ENCODE measurements around the gene MCCC1. TPM values are rescaled to one million over a fixed set of nuclear protein-coding genes. Genes with fewer than 3 reads are reported as not detected.

The MCCC1 gene
- total RNA-seq, 2 experiments from 2014 or later, result 24.0 to 25.1 TPM

DNA sequence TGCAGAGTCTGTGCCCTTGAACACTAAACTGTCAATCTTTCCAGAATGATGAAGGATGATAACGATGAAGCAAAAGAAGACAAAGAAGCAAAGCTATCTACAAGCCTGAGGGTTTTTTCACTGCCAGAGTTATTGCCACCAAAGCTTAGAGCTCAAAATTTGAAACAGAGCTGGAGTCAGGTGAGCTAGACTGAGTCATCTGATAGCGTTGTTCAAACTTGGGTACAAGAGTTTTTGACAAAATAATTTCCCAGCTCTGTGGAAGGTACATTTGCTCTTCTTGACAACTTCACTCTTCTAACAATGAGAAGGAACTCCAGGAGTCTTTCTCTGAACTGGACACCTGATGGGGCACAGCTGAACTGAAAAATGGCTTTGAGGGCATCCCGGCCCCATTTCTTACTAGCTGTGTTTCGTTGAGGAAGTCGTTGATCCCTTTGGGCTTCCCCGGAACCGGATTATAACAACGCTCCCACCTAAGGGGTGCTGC lies 715 bp downstream of the MCCC1 start:
- peak overlapping the region; percentile 90 for H3K27ac Mint-ChIP-seq
- H3K27me3 Mint-ChIP-seq, result no peaks in the 10 kb centered on the region
- no peaks in the 10 kb centered on the region for H3K9me3 Mint-ChIP-seq
- ChIA-PET POLR2A (interaction anchor here (0.8 kb wide), 1 partner anchor 385 kb away, joined by 4 read pairs; no protein-coding TSS in a partner anchor), CTCF (interaction anchor here (1.0 to 1.4 kb wide), 2 partner anchors 13 to 21 kb away, joined by 3 to 7 read pairs; no protein-coding TSS in a partner anchor)
- DNase-seq, result no peak
- H3K4me3 Mint-ChIP-seq, result peak overlapping the region; percentile 99
- peaks cover 12% of the 10 kb centered on the region for H3K36me3 Mint-ChIP-seq (ENCODE audit: low read depth)
- peaks cover 34% of the 10 kb centered on the region for H3K4me1 Mint-ChIP-seq

DNA sequence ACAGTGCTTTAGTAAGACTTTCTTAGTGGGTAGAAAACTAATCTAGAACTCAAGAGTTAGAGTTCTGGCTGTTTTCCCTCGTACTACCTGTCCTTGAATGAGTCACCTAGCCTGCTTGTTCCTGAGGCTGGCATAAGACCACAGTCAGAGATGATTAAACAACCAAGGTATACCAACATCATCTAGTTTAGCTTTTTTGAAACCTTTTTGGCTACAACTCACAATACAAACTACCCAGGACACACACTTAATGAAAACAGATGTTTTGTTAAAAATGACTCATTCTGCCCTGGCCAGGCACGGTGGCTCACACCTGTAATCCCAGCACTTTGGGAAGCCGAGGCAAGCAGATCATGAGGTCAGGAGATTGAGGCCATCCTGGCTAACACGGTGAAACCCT lies 4.6 kb downstream of the MCCC1 start:
- H3K4me3 Mint-ChIP-seq, result no peak overlapping the region
- H3K4me1 Mint-ChIP-seq, result peaks cover 26% of the 10 kb centered on the region
- no peak for DNase-seq
- H3K36me3 Mint-ChIP-seq (ENCODE audit: low read depth), result peaks cover 27% of the 10 kb centered on the region
- H3K9me3 Mint-ChIP-seq, result no peaks in the 10 kb centered on the region
- POLR2A ChIA-PET, result no interaction called here
- H3K27ac Mint-ChIP-seq, result no peak overlapping the region
- CTCF ChIA-PET, result no interaction called here
- no peaks in the 10 kb centered on the region for H3K27me3 Mint-ChIP-seq

DNA sequence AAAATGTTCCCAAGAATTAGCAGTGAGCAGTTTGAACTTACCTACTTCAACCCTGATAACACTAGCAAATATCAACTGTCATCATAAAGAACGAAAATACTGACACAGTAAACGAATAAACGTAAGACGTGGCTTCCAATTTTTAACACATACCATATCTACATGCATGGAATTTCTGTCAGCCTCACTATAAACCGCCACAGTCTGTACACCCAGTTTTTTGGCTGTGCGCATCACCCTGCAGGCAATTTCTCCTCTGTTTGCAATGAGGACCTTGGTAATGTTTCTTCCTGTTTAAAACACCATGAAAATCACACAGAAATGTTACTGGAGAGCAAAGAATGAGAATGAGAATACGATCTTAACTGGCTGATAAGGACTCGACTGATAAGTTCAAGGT lies 7.0 kb downstream of the MCCC1 start:
- POLR2A ChIA-PET, result no interaction called here
- no peak for DNase-seq
- CTCF ChIA-PET, result interaction anchor here (1.1 kb wide), 1 partner anchor 10 kb away, joined by 3 read pairs; no protein-coding TSS in a partner anchor
- H3K27me3 Mint-ChIP-seq, result no peaks in the 10 kb centered on the region
- peaks cover 10% of the 10 kb centered on the region for H3K4me1 Mint-ChIP-seq
- H3K36me3 Mint-ChIP-seq (ENCODE audit: low read depth), result peaks cover 31% of the 10 kb centered on the region
- H3K27ac Mint-ChIP-seq, result no peak overlapping the region
- no peak overlapping the region for H3K4me3 Mint-ChIP-seq
- no peaks in the 10 kb centered on the region for H3K9me3 Mint-ChIP-seq

- POLR2A ChIA-PET, result no interaction called here
- Mint-ChIP-seq H3K4me1 (peaks cover 3% of the 10 kb centered on the region), H3K4me3 (no peak overlapping the region), H3K27ac (no peak overlapping the region), H3K36me3 (ENCODE audit: low read depth) (peaks cover 43% of the 10 kb centered on the region), H3K9me3 (no peaks in the 10 kb centered on the region), H3K27me3 (no peaks in the 10 kb centered on the region)
- DNase-seq, result no peak
- CTCF ChIA-PET, result interaction anchor here (0.6 kb wide), 1 partner anchor 65 kb away, joined by 4 read pairs; no protein-coding TSS in a partner anchor
Measured at GRCh38 chr3:183087184-183087583, 12.1 kb downstream of the MCCC1 start.

DNA sequence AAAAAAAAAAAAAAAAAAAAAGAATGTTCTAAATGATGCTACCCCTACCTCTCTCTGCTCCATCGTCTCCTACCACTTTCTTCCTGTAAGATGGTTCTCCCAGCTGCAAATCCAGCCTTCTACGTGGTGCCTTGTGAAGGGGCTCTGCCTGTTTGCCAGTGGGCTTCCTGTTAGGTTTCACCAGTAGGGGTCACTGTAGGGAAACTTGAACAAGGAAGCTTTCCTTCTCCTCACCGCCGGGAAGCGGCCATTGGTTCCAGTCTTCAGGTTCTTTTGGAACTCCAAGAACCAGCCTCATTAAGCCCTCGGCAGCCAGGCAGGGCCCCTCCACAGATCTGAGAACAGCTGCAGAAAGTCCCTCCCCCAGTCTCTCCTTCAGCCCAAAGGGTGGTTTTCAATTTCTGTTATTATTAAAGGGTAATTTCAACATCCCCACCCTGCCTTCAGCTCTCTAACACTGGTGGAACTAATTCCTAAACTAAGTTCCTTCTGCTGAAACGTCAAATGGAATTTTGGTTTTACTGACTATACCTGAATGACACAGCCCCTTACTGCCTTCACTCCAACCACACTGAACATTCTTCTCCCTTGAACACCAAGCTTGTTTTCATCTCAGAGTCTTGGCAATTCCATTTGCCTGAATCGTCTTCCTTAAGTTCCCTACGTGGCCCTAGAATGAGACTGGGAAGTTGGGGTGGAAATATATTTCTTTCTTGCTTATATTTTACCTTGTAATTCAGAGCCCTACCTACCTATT lies 13.5 kb downstream of the MCCC1 start:
- no peak overlapping the region for H3K4me3 Mint-ChIP-seq

DNA sequence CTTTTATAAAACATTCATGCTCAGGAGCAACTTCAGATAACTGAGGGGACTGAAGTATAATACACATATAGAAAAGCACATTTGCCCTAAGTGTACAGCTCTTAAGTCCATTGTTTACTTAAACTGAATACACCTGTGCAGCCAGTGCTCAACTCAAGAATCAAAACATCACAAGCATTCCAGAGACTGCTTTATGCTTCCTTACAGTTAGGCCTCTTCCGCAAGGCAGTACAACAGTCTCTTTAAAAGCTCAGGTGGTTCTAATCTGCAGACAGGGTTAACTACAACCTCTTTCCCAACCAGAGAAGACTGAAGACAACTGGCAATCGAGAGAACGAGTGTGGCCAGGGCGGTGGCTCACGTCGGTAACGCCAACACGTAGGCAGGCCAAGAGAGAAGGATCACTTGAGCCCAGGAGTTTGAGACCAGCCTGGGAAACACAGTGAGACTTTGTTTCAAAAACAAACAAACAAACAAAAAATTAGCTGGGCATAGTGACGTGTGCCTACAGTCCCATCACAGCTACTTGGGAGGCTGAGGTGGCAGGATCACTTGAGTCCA lies 16.9 kb downstream of the MCCC1 start:
- Mint-ChIP-seq H3K4me3 (no peak overlapping the region), H3K36me3 (ENCODE audit: low read depth) (peaks cover 69% of the 10 kb centered on the region), H3K4me1 (peaks cover 3% of the 10 kb centered on the region), H3K27ac (no peak overlapping the region), H3K9me3 (peaks cover 20% of the 10 kb centered on the region), H3K27me3 (no peaks in the 10 kb centered on the region)
- CTCF ChIA-PET, result interaction anchor here (0.8 to 1.5 kb wide), 4 partner anchors 9 to 168 kb away, joined by 3 to 4 read pairs (median 3); no protein-coding TSS in a partner anchor
- DNase-seq, result no peak
- POLR2A ChIA-PET, result no interaction called here

More for the DNA sequence above, 13.5 kb downstream of the MCCC1 start:
- ChIA-PET CTCF (interaction anchor here (0.6 to 1.7 kb wide), 7 partner anchors 10 to 366 kb away, joined by 3 to 7 read pairs (median 3); partner anchors contain the start of gene MCCC1), POLR2A (no interaction called here)
- no peaks in the 10 kb centered on the region for H3K27me3 Mint-ChIP-seq
- H3K36me3 Mint-ChIP-seq (ENCODE audit: low read depth), result peaks cover 48% of the 10 kb centered on the region
- peak; percentile 28 for DNase-seq
- H3K9me3 Mint-ChIP-seq, result peaks cover 2% of the 10 kb centered on the region
- peaks cover 3% of the 10 kb centered on the region for H3K4me1 Mint-ChIP-seq
- no peak overlapping the region for H3K27ac Mint-ChIP-seq

- peaks cover 3% of the 10 kb centered on the region for H3K4me1 Mint-ChIP-seq
- ChIA-PET POLR2A (no interaction called here), CTCF (interaction anchor here (0.8 to 0.9 kb wide), 2 partner anchors 16 to 168 kb away, joined by 3 read pairs; no protein-coding TSS in a partner anchor)
- no peak overlapping the region for H3K27ac Mint-ChIP-seq
- peaks cover 74% of the 10 kb centered on the region for H3K36me3 Mint-ChIP-seq (ENCODE audit: low read depth)
- no peaks in the 10 kb centered on the region for H3K27me3 Mint-ChIP-seq
- H3K4me3 Mint-ChIP-seq, result no peak overlapping the region
- H3K9me3 Mint-ChIP-seq, result peaks cover 20% of the 10 kb centered on the region
- no peak for DNase-seq
Measured at GRCh38 chr3:183081459-183082183, 17.7 kb downstream of the MCCC1 start.

GRCh38 chr3:183080628-183081027 lies 18.7 kb downstream of the MCCC1 start:
- Mint-ChIP-seq H3K36me3 (ENCODE audit: low read depth) (peaks cover 74% of the 10 kb centered on the region), H3K27ac (no peak overlapping the region), H3K4me3 (no peak overlapping the region), H3K4me1 (peaks cover 3% of the 10 kb centered on the region), H3K27me3 (no peaks in the 10 kb centered on the region), H3K9me3 (peaks cover 24% of the 10 kb centered on the region)
- ChIA-PET CTCF (no interaction called here), POLR2A (no interaction called here)
- DNase-seq, result no peak

DNA sequence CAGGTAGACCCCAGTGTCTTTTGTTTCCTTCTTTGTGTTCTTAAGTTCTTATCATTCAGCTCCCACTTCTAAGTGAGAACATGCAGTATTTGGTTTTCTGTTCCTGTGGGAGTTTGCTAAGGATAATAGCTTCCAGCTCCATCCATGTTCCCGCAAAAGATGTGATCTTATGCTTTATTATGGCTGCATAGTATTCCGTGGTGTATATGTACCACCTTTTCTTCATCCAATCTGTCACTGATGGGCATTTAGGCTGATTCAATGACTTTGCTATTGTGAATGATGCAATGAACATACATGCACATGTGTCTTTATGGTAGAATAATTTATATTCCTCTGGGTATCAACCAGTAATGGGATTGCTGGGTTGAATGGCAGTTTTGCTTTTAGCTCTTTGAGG lies 24.4 kb downstream of the MCCC1 start:
- CTCF ChIA-PET, result no interaction called here
- no peak overlapping the region for H3K27ac Mint-ChIP-seq
- H3K36me3 Mint-ChIP-seq (ENCODE audit: low read depth), result peaks cover 64% of the 10 kb centered on the region
- H3K4me3 Mint-ChIP-seq, result no peak overlapping the region
- H3K27me3 Mint-ChIP-seq, result no peaks in the 10 kb centered on the region
- H3K9me3 Mint-ChIP-seq, result peaks cover 20% of the 10 kb centered on the region
- POLR2A ChIA-PET, result no interaction called here
- DNase-seq, result no peak
- H3K4me1 Mint-ChIP-seq, result peaks cover 8% of the 10 kb centered on the region

DNA sequence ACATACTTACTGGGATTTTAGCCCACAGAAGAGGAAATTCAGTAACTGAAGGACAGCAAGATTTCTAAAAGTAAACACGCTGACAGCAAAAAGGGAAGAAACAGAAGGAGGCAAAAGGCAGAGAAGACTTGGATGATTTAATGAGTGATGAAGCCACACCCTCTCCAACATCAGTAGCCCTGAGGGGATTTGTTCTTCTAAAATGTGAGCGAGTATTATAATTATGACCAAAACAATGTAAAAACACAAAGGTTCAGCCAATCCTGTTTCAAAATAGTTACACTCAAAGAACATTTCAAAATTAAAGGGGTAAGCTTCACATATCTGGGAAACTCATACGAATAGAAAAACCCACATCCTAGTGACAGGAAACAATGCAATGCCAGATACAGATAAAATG lies 25.0 kb downstream of the MCCC1 start:
- DNase-seq, result no peak
- ChIA-PET POLR2A (interaction anchor here (0.6 kb wide), 1 partner anchor 19 kb away, joined by 3 read pairs; no protein-coding TSS in a partner anchor), CTCF (no interaction called here)
- Mint-ChIP-seq H3K27ac (no peak overlapping the region), H3K36me3 (ENCODE audit: low read depth) (peaks cover 57% of the 10 kb centered on the region), H3K27me3 (no peaks in the 10 kb centered on the region), H3K9me3 (peaks cover 20% of the 10 kb centered on the region), H3K4me3 (no peak overlapping the region), H3K4me1 (peaks cover 8% of the 10 kb centered on the region)

GRCh38 chr3:183073839-183074238 lies 25.5 kb downstream of the MCCC1 start:
- POLR2A ChIA-PET, result interaction anchor here (0.6 kb wide), 1 partner anchor 19 kb away, joined by 3 read pairs; no protein-coding TSS in a partner anchor
- CTCF ChIA-PET, result interaction anchor here (1.4 kb wide), 1 partner anchor 9 kb away, joined by 4 read pairs; no protein-coding TSS in a partner anchor
- no peak for DNase-seq
- H3K27me3 Mint-ChIP-seq, result no peaks in the 10 kb centered on the region
- H3K9me3 Mint-ChIP-seq, result peaks cover 16% of the 10 kb centered on the region
- no peak overlapping the region for H3K27ac Mint-ChIP-seq
- peaks cover 53% of the 10 kb centered on the region for H3K36me3 Mint-ChIP-seq (ENCODE audit: low read depth)
- H3K4me3 Mint-ChIP-seq, result no peak overlapping the region
- H3K4me1 Mint-ChIP-seq, result peaks cover 8% of the 10 kb centered on the region

GRCh38 chr3:183070892-183071291 lies 28.4 kb downstream of the MCCC1 start:
- peaks cover 43% of the 10 kb centered on the region for H3K36me3 Mint-ChIP-seq (ENCODE audit: low read depth)
- ChIA-PET POLR2A (no interaction called here), CTCF (no interaction called here)
- no peak for DNase-seq
- H3K9me3 Mint-ChIP-seq, result peaks cover 11% of the 10 kb centered on the region
- peaks cover 8% of the 10 kb centered on the region for H3K4me1 Mint-ChIP-seq
- H3K27ac Mint-ChIP-seq, result no peak overlapping the region
- H3K27me3 Mint-ChIP-seq, result no peaks in the 10 kb centered on the region
- H3K4me3 Mint-ChIP-seq, result no peak overlapping the region
